Stimulated activated CD8-positive, alpha-beta memory T cell treated with anti-CD3 and anti-CD28 coated beads, Interleukin-15, amount 100 ng/mL, for 24 hours (primary cell): ENCODE data around the gene BCORL1.

Experiments used
- DNase-seq: peaks from one replicate; pipeline ENCODE4 v3.0.0-alpha.2; 2020; ENCODE audit warnings: low read depth

The BCORL1 gene

GRCh38 chrX:130066975-130067615 lies 84.7 kb downstream of the BCORL1 start:
- DNase-seq: no peak

- DNase-seq: no peak
Observed at GRCh38 chrX:130071611-130072344, 89.3 kb downstream of the BCORL1 start.

GRCh38 chrX:130072345-130072740 lies 89.9 kb downstream of the BCORL1 start:
- DNase-seq: no peak

- DNase-seq: no peak
Observed at GRCh38 chrX:130075777-130076176, 93.3 kb downstream of the BCORL1 start.

DNA sequence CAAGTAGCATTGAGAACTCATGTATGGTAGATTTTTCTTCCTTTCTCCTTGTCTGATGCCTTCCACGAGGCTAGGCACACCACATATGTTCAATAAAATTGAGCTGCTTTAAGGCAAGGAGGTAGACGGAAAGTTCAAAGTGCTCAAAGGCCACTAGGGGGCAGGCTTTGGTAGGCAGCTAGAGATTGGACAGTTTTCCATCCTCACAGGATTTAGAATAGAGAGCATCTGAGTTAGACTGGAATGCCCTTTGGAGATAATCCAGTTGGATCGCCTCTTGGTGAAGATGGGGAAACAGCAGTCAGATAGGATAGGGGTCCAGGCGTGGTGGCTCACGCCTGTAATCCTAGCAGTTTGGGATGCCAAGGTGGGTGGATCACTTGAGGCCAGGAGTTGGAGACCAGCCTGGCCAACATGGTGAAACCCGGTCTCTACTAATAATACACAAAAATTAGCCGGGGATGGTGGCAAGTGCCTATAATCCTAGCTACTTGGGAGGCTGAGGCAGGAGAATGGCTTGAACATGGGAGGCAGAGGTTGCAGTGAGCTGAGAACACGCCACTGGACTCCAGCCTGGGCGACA lies 97.5 kb downstream of the BCORL1 start:
- no peak for DNase-seq

DNA sequence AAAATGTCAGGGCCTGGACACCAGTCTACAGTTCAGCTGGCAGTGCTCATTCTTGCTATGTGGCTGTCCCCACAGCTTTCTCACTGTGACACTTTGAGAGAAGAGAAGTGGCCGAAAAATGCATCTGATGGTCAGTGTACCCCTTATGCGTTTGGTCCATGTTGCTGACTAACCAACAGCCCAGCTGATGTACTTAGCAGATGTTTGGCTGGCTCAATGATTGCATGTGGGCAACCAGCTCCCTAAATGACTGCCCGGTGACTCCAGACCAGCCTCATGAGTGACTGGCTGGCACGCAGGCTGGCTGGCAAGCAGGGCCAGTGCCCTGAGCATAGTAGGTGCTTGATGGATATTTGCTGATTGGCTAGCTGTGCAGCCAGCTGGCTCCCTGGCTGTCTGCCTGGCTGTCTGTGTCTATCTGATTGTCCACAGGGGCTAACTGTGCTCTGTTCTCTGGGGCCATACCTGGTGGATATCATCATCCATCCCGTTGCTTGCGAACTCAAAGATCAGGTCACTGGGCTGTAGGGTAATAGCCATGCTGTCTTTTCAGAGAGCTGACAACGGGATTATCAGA lies 98.4 kb downstream of the BCORL1 start:
- no peak for DNase-seq

DNA sequence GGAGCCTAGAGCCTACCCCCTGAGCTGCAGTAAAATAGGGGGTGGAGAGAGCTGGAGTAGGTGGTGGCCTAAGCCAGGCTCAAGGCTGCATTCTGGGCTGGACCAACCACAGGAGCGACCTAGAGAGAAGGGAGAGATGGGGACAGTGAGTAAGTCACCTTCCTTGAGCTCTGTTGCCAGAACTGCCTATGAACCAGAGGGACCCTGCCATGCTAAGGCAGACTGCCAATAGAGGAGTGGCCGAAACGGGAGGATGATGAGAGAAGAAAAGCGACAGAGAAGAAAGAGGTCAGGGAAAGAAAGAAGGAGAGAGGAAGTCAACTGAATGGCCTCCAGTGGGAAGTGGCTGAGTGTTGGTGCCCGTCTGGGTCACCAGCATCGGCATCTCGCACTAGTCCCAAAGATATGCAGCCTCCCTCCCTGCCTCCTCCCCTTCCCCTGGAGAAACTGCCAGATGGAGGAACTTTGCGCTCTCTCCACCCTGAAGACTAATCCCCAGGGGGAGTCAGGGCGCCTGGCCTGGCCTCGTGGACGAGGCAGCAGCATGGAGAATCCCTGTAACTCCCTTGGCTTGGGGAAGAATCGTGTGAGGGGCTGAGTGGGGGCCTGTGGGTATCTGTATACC lies 99.1 kb downstream of the BCORL1 start:
- DNase-seq: no peak

- no peak for DNase-seq
Observed at GRCh38 chrX:130082244-130083106, 100.0 kb downstream of the BCORL1 start.

DNA sequence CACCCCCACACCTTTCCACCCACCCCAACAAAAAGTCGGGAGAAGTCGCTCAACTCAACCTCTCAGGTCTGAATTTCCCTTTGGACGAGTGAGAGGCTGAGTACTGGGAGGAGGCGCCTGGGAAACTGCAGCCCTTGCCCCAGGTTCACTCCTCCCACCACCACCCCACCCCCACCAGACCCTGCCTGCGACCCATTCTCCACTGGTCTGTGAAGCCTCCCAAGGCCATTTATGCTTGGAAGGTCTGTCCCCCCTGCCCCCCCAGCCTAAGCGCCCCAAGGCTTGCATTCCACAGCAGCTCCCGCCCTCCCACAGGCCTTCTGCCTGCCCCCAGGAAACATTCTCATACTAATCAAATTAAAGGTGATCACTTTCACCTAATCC lies 100.7 kb downstream of the BCORL1 start:
- no peak for DNase-seq

- no peak for DNase-seq
Observed at GRCh38 chrX:130083656-130084382, 101.4 kb downstream of the BCORL1 start.

DNA sequence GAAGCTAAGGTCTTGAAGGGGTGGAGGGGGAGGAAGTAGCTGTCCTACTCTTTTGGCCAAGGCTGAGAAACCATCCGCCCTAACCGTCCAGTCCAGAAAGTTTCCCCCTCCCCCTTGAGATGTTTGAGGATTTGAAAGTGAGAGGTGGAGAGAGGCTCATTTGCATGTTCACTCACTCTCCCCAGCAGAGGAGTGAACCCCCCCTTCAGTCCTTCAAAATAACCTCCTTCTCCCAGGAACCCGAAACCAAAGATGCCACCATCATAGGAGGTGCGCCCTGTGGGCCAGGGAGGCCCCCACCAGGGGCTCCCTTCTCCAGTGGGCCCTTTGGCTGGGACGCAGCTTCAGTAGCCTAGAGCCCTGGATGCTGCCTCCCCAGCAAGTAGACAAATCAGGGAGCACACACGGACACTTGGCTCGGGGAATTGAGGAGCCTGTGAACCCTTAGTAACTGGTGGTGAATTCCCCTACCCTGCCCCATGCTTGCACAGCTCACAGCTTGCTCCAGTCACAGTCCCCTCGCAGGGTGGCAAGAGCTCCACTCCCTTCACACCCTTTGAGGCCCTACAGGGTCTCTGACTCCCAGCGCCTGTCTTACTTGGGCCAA lies 102.3 kb downstream of the BCORL1 start:
- no peak for DNase-seq

DNA sequence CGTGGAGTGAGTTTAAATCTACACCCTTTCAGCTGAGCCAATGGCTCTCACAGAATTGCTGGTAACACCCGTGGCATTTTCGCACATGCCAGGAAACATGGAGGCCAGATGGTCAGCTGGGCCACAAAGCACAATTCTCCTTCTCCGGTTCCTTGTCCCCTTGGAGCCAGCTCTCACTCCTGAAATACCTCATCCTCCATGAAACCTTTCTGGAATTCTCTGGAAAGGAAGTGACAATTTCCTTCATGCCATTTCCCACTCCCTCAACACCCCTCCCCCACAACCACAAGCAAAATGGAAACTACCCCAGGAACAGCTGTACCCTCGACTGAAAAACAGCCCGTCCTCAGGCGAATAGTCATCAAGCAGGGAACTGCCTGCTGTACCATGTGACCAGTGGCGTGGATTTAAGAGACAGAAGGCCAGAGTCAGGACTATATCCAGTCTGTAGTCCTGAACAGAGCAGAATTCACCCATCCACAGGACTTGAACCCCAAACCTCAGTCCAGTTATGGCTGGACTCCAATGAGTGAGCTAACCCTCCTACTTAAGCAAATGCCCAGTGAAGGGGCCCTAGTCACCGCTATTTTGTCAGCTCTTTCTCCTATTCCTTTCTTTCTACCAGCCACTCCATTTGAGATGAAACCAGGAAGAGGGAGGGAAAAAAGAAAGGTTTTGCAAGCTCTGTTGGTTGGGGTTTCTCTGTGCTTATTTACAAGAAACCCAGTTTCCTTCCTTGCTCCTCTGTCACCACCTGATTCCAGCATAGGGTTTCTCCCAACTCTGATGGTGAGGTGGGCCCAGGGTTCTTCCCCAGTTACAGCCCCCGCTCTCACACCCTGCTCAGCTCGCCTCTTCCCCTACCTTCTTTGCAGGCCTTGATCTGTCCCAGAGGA lies 103.4 kb downstream of the BCORL1 start:
- no peak for DNase-seq

- no peak for DNase-seq
Observed at GRCh38 chrX:130086447-130087206, 104.2 kb downstream of the BCORL1 start.

- DNase-seq: no peak
Observed at GRCh38 chrX:130090364-130090763, 107.9 kb downstream of the BCORL1 start.

GRCh38 chrX:130091980-130092522 lies 109.6 kb downstream of the BCORL1 start:
- no peak for DNase-seq

DNA sequence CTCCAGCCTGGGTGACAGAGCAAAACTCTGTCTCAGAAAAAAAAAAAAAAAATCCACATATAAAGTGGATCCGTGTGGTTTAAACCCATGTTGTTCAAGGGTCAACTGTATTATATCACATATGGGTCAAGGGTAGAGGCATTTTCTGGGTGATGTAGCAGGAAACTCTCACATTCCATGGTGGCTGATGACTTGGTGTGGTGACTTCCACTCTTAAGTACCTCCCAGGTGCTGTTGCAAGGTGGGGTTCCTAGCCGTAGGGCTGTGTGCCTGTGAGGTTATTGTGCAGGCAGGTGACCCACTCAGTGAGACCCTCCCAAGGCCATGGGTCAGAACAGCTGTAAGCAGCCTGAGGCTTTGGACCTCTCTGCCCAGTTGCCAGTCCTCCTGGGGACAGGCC lies 110.8 kb downstream of the BCORL1 start:
- DNase-seq: no peak

- no peak for DNase-seq
Observed at GRCh38 chrX:130094696-130095095, 112.3 kb downstream of the BCORL1 start.

GRCh38 chrX:130095249-130096030 lies 113.0 kb downstream of the BCORL1 start:
- DNase-seq: no peak
